ENCODE data around the gene LSM14A.
"Not testable (repeated sequence)": the region's sequence is repeated elsewhere in the genome, so short reads cannot be mapped to it uniquely, and the experiment has no call there.

Gene LSM14A

GRCh38 chr19:34193439-34193838 lies 21.1 kb downstream of the LSM14A start:
- no peak for DNase-seq

- no peak for DNase-seq
Measured at GRCh38 chr19:34193876-34194275, 21.6 kb downstream of the LSM14A start.

- no peak for DNase-seq
Measured at GRCh38 chr19:34201133-34201532, 28.8 kb downstream of the LSM14A start.

GRCh38 chr19:34205324-34205723 lies 33.0 kb downstream of the LSM14A start:
- DNase-seq: not testable (repeated sequence)

GRCh38 chr19:34208291-34208884 lies 36.1 kb downstream of the LSM14A start:
- no peak for DNase-seq

- no peak for DNase-seq
Measured at GRCh38 chr19:34209726-34210125, 37.4 kb downstream of the LSM14A start.

GRCh38 chr19:34213283-34213682 lies 41.0 kb downstream of the LSM14A start:
- no peak for DNase-seq

GRCh38 chr19:34214040-34214439 lies 41.7 kb downstream of the LSM14A start:
- DNase-seq: no peak

- no peak for DNase-seq
Measured at GRCh38 chr19:34215006-34215665, 42.8 kb downstream of the LSM14A start.

- DNase-seq: no peak
Measured at GRCh38 chr19:34215666-34216038, 43.3 kb downstream of the LSM14A start.

- not testable (repeated sequence) for DNase-seq
Measured at GRCh38 chr19:34216745-34217219, 44.5 kb downstream of the LSM14A start.

GRCh38 chr19:34217952-34218817 lies 45.9 kb downstream of the LSM14A start:
- DNase-seq: peak; percentile 32

GRCh38 chr19:34218818-34219164 lies 46.5 kb downstream of the LSM14A start:
- DNase-seq: no peak

- peak; percentile 48 for DNase-seq
Measured at GRCh38 chr19:34220472-34221063, 48.3 kb downstream of the LSM14A start.

- DNase-seq: no peak
Measured at GRCh38 chr19:34222386-34222785, 50.1 kb downstream of the LSM14A start.

- no peak for DNase-seq
Measured at GRCh38 chr19:34224996-34225658, 52.8 kb downstream of the LSM14A start.

GRCh38 chr19:34225659-34226015 lies 53.3 kb downstream of the LSM14A start:
- DNase-seq: no peak

GRCh38 chr19:34226036-34226435 lies 53.7 kb downstream of the LSM14A start:
- DNase-seq: no peak

- DNase-seq: no peak
Measured at GRCh38 chr19:34228347-34228746, 56.0 kb downstream of the LSM14A start.

- no peak for DNase-seq
Measured at GRCh38 chr19:34228762-34229161, 56.5 kb downstream of the LSM14A start.

GRCh38 chr19:34229721-34230120 lies 57.4 kb downstream of the LSM14A start:
- DNase-seq: no peak

- no peak for DNase-seq
Measured at GRCh38 chr19:34230820-34231219, 58.5 kb downstream of the LSM14A start.

- DNase-seq: no peak
Measured at GRCh38 chr19:34231439-34231838, 59.1 kb downstream of the LSM14A start.

All from effector CD8-positive, alpha-beta T cell (primary cell).